HPDE6-E6E7 (cell line): Measurements from ENCODE around the gene GINS2.

ENCODE experiments used
- DNase-seq: peaks from one replicate; pipeline ENCODE4 v3.0.0; 2011; ENCODE audit warnings: missing footprints; ENCODE audit errors: extremely low spot score

GINS2 gene

DNA sequence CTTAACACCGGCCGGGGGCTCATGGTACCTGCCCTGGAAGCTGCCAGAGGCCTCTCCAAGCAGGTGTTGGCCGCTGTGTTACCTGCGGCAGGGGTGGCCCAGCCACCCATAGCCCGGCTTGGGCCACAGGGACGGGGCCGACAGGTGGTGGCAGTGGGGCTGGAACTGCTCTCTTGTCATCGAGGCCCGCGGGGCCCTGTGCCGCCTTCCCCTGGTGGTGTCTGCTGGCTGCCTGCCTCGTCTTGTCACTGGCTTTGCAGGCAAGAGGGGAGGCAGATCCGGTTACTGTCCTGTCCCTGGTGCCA is 48.5 kb downstream of the GINS2 start:
- DNase-seq = no peak

DNA sequence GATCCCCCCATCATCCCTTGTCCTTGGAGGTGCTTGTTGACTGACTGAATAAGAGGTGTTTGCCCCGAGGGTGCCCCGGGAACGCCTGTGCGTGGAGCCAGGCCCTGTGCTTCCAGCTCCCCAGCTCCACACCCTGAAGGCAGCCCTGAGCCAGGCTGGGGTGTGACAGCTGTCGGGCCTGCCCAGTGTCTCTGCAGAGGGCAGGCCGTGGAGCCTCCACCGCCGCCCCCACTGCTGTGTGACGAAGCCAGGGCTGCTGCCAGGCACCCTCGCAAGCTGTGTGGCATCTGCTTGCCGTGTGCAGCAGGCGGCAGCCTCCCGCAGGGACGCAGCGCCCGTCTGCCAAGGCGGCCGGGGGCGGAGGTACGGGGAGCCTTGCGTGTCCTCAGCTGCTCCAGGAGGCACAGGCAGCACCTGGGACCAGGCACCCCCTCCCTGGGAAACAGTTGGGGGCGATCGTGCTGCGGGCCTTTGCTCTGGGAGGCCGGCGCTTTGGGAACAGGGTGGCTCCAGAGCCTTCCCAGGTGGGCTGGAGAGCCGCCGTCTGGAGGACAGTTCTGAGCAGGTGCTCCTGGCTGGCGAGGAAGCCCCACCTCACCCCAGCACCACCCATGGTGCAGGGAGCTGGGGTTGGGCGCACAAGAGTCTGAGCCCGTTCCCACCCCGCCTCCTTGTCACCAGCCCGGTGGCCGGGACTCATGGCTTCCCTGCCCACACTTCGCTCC is 49.1 kb downstream of the GINS2 start:
- DNase-seq = peak; percentile 54

DNA sequence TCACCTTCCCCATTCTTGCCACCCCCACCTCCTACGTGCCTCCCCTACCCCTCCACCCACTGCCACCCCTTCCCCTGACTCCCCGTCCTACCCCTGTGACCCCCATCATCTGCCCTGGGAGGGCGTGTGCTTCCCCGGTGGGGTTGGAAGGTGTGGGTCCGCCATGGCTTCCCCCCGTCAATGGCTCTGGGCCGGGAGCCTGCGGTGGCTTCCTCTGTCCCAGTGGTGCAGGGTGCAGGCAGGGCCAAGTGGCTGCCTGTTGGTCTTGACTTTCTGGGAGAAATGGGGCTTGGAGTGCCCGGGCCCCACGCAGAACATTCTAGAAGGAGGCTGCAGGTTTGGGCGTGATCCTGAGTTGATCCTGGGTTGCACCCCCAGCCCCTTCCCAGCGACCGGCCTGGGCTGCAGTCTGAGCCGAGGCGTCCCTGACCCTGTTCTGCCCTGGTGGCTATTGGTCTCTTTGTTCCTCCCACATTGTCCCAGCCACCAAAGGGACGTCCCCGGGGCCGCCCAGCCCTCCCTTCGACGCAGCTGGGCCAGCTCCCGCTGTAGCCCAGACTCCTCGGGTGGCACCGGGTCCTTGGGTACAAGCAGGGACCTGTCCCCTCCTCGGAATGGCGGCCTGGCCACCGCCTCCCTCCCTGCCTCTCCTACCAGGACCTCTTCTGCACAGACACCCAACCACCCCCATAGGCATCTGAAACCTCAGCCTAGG is 49.9 kb downstream of the GINS2 start:
- no peak for DNase-seq

DNA sequence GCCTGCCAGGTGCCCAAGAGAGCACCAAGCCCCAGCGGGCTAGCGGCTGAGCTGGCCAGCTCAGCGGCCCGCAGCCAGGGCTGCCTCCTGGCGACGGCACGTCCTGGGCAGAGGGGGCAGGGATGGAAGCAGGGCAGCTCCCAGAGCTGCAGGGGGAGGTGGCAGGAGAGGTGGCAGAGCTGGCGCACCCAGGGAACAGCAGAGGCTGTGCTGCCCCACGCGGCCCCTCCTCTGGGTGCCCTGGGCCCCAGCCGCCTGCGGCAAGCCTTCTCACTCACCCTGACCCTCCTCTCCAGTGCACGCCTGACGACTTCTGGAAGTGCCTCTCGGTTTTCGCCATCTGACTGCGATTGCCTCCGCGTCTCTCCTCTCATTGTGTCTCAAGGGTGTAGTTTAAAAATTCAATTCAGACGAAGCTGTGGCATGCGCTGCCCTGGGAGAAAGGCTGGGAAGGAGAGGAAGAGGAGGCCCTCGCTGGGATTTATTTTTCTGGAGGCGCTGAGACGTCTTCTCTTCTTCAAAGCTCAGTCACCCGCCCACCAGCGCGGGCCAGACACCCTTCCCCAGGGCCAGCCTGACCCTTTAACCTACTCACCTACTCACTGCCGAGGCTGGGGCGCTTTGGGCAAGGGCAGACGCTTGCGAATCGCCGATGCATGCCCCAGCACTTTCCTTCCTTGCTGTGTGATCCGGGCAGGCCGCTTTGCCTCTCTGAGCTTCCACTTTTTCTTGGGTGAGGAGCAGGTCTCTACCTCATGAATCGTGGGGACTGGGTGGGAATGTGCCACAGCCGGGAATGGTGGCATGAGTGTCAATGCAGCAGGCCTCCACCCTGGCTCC is 50.7 kb downstream of the GINS2 start:
- DNase-seq = no peak

DNA sequence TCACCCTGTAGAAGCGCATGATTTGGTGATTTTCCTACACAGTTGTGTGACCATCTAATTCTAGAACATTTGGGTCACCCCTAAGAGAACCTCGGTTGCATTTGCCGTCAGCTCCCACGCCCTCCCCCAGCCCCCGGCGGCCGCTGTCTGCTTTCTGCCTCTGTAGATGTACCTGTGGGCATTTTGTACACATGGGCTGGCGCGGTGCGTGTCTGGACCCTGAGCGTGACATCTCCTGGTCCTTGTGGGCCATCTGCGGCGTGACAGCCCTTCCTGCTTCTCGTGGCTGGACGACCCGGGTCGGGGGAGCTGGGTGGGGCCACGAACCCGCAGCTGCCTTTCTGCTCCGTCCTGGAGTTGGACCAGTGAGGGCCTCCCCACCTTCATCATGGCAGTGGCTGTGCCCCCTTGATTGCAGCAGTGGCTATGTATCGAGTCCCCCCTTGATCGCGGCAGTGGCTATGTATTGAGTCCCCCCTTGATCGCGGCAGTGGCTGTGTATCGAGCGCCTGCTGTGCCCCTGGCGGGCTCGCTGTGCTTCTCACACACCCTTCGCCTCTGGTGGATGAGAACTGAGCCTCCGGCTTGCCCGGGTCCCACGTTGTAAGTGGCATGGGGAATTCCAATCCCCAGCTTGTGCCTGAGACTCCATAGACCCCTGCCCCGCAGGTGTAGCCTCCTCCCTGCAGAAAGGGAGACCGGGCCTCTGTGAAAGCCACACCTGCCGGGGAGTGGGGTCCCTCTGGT is 51.5 kb downstream of the GINS2 start:
- DNase-seq = no peak

DNA sequence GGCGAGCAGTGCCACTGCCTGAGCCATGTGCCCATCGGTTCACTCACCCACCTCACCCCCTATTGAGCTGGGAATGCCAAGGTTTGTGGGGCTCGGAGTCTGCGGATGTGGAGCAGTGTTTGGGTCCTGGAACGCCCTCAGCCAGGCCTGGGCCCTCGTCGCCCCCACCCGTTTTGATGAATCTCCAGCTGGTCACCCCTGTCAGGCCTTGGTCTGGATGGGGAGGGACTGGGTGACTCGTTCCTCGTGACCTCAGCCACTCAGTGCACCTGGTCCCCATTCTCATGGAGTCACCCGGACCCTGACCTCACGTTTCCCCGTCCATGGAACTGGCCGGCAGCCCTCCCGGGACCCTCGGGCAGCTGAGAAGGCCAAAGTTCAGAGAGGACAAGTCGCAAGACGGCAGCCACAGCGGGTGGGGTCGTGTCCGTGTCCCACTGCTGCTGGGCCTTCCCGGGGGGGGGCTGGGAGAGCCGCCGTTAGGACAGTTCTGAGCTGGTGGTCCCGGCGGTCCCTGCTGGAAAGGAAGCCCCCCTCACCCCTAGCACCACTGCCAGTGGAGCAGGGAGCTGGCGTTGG is 52.4 kb downstream of the GINS2 start:
- no peak for DNase-seq

DNA sequence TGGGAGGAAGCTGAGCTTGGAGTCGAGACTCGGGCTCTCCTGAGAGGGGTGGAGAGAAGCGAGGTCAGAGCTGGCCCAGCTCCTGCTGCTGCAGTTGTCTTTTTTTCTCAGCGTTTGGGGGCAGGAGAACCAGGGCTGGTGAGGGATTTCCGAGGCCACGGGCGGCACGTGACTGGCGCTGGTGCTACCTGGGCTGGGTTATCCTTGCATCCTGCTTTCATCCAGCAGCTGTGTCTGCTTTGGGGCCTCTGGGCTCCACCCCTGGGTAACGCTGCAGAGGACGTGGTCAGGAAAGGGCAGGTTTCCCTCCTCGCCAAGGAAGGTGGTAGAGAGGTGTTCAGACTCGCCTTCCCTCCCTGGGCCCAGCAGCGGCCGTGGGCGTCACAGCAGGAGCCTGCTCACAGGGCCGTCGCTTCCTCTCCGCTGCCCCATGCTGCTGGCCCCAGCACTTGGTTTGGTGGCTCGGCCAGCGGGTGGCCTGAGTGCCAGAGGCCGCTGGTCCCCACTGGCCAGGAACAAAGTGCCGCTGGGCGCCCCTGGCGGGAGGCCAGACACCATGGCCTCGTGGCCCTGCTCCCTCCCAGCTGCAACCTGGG is 53.1 kb downstream of the GINS2 start:
- DNase-seq = no peak

DNA sequence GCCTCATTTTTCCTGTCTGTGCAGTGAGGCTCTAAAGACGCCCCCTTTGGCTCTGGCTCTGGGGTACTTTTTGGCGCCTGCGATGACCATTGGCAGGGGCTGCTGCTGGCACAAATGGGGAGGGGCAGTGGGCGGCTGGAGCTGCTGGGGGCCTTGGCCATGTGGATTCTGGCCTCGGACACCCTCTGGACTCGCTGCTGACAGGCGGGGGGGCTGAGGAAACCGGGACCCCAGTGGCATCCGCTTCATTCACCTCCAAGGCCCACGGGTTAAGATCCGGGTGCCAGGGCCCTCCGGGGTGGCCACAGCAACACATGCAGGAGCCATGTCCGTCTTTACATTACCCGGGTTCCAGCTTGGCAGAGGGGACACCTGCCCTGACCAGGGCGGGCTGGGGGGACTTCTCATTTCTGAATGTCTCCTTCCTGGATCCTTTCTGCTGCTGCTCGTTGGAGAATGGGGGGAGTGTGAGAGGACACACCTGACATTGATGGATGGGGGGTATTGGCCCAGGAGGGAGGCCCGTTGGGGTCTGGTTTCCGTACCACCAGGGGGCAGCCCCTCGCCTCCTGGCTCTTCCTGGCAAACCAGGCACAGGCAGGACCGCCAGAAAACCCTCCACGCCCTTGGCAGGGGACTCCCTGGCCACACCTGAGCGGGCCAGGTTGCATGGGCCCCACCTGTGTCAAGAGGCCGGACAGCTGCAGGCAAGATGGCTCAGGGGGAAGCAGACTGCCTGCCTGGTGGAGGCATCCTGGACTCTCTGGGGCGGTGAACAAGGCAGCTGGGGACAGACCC is 53.8 kb downstream of the GINS2 start:
- no peak for DNase-seq

DNA sequence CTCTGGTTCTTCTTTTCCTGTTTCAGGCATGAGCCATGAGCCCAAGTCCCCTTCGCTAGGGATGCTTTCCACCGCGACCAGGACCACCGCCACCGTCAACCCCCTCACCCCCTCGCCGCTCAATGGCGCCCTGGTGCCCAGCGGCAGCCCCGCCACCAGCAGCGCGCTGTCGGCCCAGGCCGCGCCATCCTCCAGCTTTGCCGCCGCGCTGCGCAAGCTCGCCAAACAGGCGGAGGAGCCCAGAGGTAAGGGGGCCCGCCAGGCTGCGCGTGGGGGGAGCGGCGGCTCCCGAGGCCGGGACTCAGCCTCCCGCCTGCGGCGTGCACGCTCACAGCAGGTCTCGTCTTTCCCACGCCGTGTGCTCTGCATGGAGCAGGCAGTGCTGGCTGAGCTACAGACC is 54.9 kb downstream of the GINS2 start:
- no peak for DNase-seq

DNA sequence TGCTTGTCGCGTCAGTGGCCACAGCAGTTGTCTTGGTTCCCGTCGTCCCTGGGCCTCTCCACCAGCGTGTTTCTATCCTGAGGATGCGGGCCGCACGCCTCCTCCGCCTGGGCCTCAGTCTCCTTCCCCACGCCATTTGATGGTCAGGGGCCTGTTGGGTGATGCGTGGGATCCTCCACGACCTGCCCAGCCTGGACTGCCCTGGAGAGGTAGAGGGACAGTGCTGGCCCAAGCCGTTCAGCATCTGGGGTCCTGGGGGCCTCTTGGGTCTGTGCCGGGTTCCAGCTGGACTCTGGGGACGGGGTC is 55.4 kb downstream of the GINS2 start:
- no peak for DNase-seq

DNA sequence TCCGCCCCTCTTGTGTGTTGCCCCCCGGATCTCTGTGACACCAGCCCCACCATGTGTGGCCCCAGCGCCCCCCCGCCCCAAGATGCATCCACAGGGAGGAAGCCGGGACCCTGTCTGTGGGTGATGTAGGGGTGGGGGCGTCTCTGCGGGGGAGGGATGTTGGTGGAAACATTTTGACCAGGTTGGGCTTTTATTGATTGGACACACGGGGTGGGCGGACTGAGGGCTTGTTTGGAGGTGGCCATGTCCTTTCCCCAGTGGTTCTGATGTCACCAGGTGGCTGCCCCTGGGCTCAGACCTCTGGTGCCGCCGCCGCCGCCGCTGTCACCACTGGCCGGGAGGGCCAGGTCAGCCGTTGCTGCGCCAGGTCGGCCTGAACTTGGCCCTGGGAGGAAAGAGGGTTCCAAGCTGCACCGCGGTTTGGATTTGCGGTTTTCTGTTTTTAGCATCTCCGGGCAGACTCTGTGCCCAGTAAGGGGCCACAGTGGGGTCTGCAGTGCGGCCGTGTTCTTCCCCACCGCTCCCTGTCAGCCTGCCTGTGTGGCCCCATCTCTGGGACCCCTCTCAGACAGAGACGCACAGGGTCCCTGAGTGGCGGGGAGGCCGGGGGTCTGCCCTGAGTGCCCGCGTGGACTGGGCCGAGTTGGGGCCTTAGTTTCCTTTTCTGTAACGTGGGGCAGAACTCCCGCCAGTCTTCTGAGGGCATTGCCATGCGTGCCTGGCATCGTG is 55.9 kb downstream of the GINS2 start:
- no peak for DNase-seq

DNA sequence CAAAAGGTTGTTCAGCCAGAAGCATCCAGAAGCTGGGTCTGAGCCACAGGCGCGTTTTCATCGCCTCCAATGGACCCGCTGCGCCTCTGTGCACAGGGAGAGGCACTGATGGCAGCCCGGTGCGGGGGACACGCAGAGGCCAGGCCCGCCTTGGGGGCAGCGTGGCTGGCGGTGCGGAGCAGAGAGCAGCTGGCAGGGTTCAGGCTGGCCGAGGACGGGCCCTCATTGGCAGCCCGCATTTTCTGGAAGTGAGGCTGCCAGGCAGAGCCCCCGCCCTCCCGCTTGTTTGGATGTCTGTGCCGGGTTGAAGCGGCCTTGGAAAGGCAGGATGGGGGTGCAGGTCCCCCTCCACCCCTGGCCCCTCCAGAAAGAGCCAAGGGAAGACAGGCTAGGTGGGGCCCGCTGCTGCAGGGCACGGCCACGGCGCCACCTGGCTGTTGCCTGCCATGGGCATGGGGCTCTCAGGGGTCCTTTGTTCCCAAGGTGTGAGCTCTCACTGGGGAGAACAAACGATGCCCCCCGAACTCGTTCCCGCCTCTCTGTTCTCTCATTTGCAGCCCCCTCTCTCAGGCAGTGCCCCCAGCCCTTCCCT is 56.9 kb downstream of the GINS2 start:
- DNase-seq = no peak

DNA sequence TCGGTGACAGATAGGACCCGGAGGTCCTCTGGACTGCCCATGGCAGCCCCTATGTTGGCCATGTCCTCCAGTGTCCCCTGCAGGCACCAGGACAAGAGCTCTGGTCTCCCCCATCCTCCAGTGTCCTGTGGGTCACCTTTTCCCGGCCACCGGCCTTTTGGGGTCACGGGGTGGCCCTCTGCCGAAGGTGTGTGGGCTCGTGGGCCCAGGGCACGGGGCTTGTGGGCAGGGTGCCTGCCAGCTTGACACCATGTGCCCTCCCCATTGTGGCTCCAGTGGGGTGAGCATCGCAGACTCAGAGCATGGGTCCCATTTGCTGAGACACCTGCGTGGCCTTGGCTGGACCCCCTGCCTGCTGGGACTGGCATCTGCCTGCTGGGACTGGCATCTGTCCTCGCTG is 57.5 kb downstream of the GINS2 start:
- DNase-seq = no peak

DNA sequence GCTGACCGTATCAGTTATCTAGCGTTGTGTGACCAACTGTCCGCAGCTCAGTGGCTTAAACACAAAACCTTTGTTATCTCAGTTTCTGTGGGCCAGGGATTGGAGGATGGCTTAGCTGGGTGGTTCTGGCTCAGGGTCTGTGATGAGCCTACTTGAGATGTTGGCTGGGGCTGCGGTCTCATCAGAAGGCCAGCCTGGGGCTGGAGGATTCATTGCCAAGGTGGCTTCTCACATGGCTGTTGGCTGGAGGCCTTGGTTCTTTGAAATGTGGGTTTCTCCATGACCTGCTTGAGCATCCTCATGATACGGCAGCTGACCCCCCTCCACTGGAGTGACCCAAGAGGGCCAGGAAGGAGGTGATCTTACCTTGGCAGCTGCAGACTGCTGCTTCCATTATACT is 58.9 kb downstream of the GINS2 start:
- DNase-seq = no peak

DNA sequence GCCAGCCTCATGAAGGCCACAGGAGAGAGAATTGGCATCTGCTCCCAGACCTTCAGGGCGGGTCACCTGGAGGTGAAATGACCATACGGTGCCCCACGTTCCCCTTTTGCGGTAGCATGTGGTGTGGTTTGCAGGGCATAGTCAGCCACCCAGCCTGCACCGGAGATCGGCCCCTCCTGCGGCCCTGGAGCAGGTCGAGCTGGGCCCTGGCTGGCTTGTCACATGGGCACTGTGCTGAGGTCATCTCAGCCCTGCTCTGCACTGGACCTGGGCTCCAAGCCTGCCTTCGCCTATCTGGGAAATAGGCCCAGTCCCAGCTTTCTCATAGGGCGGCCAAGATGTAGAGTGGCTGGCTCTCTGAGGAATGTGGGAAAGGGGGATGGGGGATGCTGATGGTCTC is 59.4 kb downstream of the GINS2 start:
- DNase-seq = no peak

DNA sequence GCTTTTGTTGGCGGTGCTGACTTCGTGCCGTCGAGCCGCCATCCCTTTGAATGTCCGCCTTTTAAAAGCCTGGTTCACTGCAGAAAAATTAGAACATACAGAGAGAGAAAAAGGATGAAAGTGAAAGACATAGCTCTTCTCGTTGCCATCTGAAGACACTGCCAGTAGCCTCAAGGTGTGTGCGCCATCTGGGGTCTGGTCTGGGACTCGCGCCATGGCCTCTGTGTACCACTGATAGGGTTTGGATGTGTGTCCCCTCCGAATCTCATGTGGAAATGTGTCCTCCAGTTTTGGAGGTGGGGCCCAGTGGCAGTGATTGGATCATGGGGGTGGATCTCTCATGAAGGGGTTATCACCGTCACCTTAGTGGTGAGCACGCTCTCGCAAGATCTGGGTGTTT is 60.1 kb downstream of the GINS2 start:
- DNase-seq = no peak

DNA sequence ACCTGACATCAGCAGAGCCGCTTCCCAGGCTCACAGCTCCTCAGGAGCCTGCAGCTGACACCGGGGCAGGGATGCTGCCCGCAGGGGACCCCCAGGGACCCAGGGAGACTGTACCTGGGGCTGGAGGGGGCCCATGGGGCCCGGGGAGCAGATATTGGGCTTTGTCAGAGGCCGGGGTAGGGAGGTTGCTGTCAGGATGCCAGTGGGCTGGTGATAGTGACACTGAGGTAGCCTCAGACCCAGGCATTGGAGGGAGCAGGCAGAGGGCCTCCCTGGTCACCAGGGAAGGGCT is 60.5 kb downstream of the GINS2 start:
- no peak for DNase-seq

DNA sequence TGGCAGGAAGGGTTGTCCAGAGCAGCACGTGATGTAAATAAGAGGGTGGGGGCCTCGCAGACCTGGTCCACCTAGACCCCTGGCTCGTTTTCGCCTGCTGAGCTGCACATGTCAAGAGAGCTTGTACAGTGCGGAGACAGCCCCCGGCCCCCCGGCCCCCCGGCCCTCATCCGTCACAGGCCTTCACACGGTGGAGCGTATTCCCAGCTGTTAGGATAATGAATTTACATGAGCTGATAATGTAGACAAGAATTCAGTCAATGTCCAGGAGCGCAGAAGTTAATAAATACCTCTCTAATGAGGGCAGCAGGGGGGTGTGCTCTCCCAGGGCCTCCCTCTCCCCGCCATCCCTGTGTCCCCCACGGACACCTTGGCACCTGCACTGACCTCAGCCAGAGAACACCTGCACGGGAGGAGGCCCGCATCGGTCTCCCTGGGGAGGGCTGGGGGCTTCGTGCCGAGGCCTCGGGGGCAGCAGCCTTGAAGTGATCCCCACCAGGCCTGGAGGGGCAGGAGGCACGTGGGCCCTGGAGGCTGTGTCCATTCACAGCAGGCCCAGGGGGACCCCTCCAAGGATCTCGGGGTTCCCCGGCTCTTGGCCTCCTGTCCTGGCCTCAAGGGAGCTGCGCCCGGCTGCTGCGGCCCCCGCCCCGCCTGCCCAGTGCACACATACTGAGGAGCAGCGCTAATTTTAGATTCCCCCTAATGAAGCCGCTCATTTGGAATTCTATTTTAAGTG is 61.1 kb downstream of the GINS2 start:
- no peak for DNase-seq

DNA sequence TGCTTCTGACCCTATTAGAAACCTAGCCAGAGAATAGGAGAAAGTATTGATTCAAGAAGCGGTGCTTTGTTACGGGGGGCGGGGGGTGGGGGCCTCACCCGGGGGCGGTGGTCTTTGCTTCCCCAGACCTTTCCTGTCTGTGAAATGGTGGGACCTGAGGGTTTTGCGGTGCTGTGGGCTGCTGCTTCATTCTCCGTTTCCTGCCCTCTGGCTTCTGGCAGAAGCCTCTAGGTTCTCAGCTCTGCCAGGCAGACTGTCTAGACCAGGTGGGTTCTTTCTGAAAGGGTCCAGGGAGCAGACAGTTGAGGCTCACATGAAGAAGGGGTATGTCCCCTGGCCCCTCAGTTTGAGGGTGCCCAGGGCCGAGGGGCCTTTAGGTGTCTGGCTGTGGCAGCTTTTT is 61.7 kb downstream of the GINS2 start:
- no peak for DNase-seq
